NCI-H460 (cell line): ENCODE measurements around the gene ALG3. TPM values are rescaled to one million over a fixed set of nuclear protein-coding genes. Genes with fewer than 3 reads are reported as not detected.

Experiments
- DNase-seq: peaks from one replicate; pipeline ENCODE4 v3.0.0-alpha.2; 2016; ENCODE audit warnings: low read depth; ENCODE audit errors: extremely low read depth
- small RNA-seq, 2 experiments: library from RNA; depleted of rRNA; stranded (forward); fragments of <200 nt; gene quantifications; one replicate each; pipeline ENCODE3, GENCODE V24; 2014
- total RNA-seq: library from RNA; depleted of rRNA; stranded (reverse); fragments of >200 nt; shearing (Covaris generic); gene quantifications from 2 replicates; pipeline ENCODE4 v1.2.3, GENCODE V29; 2014; rRNA removed

ALG3 gene
- total RNA-seq, 1 experiment from 2014 or later, result 52.9 TPM

- DNase-seq, result no peak
Measured at GRCh38 chr3:184203526-184203925, 45.2 kb downstream of the ALG3 start.

GRCh38 chr3:184200825-184201224, 47.9 kb downstream of the ALG3 start:
- DNase-seq, result no peak

GRCh38 chr3:184198509-184198908, 50.3 kb downstream of the ALG3 start:
- no peak for DNase-seq

- no peak for DNase-seq
Measured at GRCh38 chr3:184196536-184196935, 52.2 kb downstream of the ALG3 start.

- DNase-seq, result no peak
Measured at GRCh38 chr3:184193991-184194539, 54.7 kb downstream of the ALG3 start.

- no peak for DNase-seq
Measured at GRCh38 chr3:184192889-184193288, 55.9 kb downstream of the ALG3 start.

Small RNAs within 50 kb of the gene (small RNA-seq; reads per million reads assigned to genes)
- 0 reads per million in 2 experiments for gene MIR1224

Other genes with a start within 250 kb of the ALG3 start
- gene ABCC5, start 231.1 kb downstream of the ALG3 start, total RNA-seq, result 7.0 and 9.4 TPM in 2 replicates
- not detected in 2 replicates for gene HTR3D, start 217.2 kb downstream of the ALG3 start, total RNA-seq
- gene HTR3C, start 195.9 kb downstream of the ALG3 start, total RNA-seq, result not detected in 2 replicates
- not detected in 2 replicates for gene HTR3E, start 151.9 kb downstream of the ALG3 start, total RNA-seq
- 32.0 and 33.3 TPM in 2 replicates for gene EIF2B5, start 113.6 kb downstream of the ALG3 start, total RNA-seq
- 16.1 and 19.4 TPM in 2 replicates for gene DVL3, start 93.6 kb downstream of the ALG3 start, total RNA-seq
- gene AP2M1, start 74.1 kb downstream of the ALG3 start, total RNA-seq, result 110 and 117 TPM in 2 replicates
- gene ABCF3, start 62.8 kb downstream of the ALG3 start, total RNA-seq, result 21.1 and 25.4 TPM in 2 replicates
- gene VWA5B2, start 19.4 kb downstream of the ALG3 start, total RNA-seq, result 0.35 TPM in 1 of 2 replicates, not detected in the other
- gene EEF1AKMT4, start 710 bp upstream of the ALG3 start, total RNA-seq, result 15.1 and 15.8 TPM in 2 replicates
- gene CAMK2N2, start 12.6 kb upstream of the ALG3 start, total RNA-seq, result 0.23 TPM in 1 of 2 replicates, not detected in the other
- not detected in 2 replicates for gene ECE2, start 27.1 kb upstream of the ALG3 start, total RNA-seq
- gene PSMD2, start 50.3 kb upstream of the ALG3 start, total RNA-seq, result 140 and 164 TPM in 2 replicates
- gene EIF4G1, start 65.6 kb upstream of the ALG3 start, total RNA-seq, result 160 and 178 TPM in 2 replicates
- gene FAM131A, start 88.6 kb upstream of the ALG3 start, total RNA-seq, result 10.7 and 12.6 TPM in 2 replicates
- gene CLCN2, start 112.6 kb upstream of the ALG3 start, total RNA-seq, result 4.9 and 6.2 TPM in 2 replicates
- 98.8 and 101 TPM in 2 replicates for gene POLR2H, start 112.7 kb upstream of the ALG3 start, total RNA-seq
- gene THPO, start 129.2 kb upstream of the ALG3 start, total RNA-seq, result not detected in 2 replicates
- 0.07 TPM in 1 of 2 replicates, not detected in the other for gene CHRD, start 131.1 kb upstream of the ALG3 start, total RNA-seq